ENCODE measurements around the gene PPP1R12C.
"Not testable (repeated sequence)": the region's sequence is repeated elsewhere in the genome, so short reads cannot be mapped to it uniquely, and the experiment has no call there.

PPP1R12C gene

GRCh38 chr19:55068950-55069864 is 48.2 kb downstream of the PPP1R12C start:
- Mint-ChIP-seq H3K27ac (peak overlapping the region; percentile 55), H3K9me3 (no peaks in the 10 kb centered on the region), H3K27me3 (ENCODE audit: low read depth) (peaks cover 58% of the 10 kb centered on the region), H3K4me3 (peak overlapping the region; percentile 65), H3K4me1 (ENCODE audit: low read depth) (peaks cover 9% of the 10 kb centered on the region), H3K36me3 (ENCODE audit: low read depth) (no peaks in the 10 kb centered on the region)

GRCh38 chr19:55067869-55068268 is 49.6 kb downstream of the PPP1R12C start:
- no peaks in the 10 kb centered on the region for H3K36me3 Mint-ChIP-seq (ENCODE audit: low read depth)
- no peaks in the 10 kb centered on the region for H3K9me3 Mint-ChIP-seq
- H3K27ac Mint-ChIP-seq, result no peak overlapping the region
- peaks cover 63% of the 10 kb centered on the region for H3K27me3 Mint-ChIP-seq (ENCODE audit: low read depth)
- peaks cover 12% of the 10 kb centered on the region for H3K4me1 Mint-ChIP-seq (ENCODE audit: low read depth)
- H3K4me3 Mint-ChIP-seq, result no peak overlapping the region

- peaks cover 15% of the 10 kb centered on the region for H3K4me1 Mint-ChIP-seq (ENCODE audit: low read depth)
- no peaks in the 10 kb centered on the region for H3K36me3 Mint-ChIP-seq (ENCODE audit: low read depth)
- H3K4me3 Mint-ChIP-seq, result no peak overlapping the region
- no peak overlapping the region for H3K27ac Mint-ChIP-seq
- H3K9me3 Mint-ChIP-seq, result no peaks in the 10 kb centered on the region
- peaks cover 55% of the 10 kb centered on the region for H3K27me3 Mint-ChIP-seq (ENCODE audit: low read depth)
These were observed 51.2 kb downstream of the PPP1R12C start for GRCh38 chr19:55066107-55066709.

GRCh38 chr19:55065516-55065915 is 51.9 kb downstream of the PPP1R12C start:
- not testable (repeated sequence) for H3K27ac Mint-ChIP-seq; H3K9me3 Mint-ChIP-seq; H3K4me3 Mint-ChIP-seq; H3K36me3 Mint-ChIP-seq (ENCODE audit: low read depth)
- H3K4me1 Mint-ChIP-seq (ENCODE audit: low read depth), result peaks cover 15% of the 10 kb centered on the region
- H3K27me3 Mint-ChIP-seq (ENCODE audit: low read depth), result peaks cover 53% of the 10 kb centered on the region

GRCh38 chr19:55063492-55063843 is 54.0 kb downstream of the PPP1R12C start:
- no peaks in the 10 kb centered on the region for H3K9me3 Mint-ChIP-seq
- H3K36me3 Mint-ChIP-seq (ENCODE audit: low read depth), result peaks cover 7% of the 10 kb centered on the region
- H3K4me1 Mint-ChIP-seq (ENCODE audit: low read depth), result peaks cover 10% of the 10 kb centered on the region
- no peak overlapping the region for H3K4me3 Mint-ChIP-seq
- peaks cover 35% of the 10 kb centered on the region for H3K27me3 Mint-ChIP-seq (ENCODE audit: low read depth)
- peak overlapping the region; percentile 67 for H3K27ac Mint-ChIP-seq

GRCh38 chr19:55062735-55063491 is 54.5 kb downstream of the PPP1R12C start, which contains the start of gene RDH13:
Gene RDH13, minus strand, starts transcription at chr19:55063148. Its CDS starts 116 bp downstream, at chr19:55063032.
- peaks cover 30% of the 10 kb centered on the region for H3K27me3 Mint-ChIP-seq (ENCODE audit: low read depth)
- peak within 1 kb of the TSS; percentile 86 for H3K4me3 Mint-ChIP-seq
- peaks cover 10% of the 10 kb centered on the region for H3K36me3 Mint-ChIP-seq (ENCODE audit: low read depth)
- peak within 1 kb of the TSS; percentile 72 for H3K27ac Mint-ChIP-seq
- H3K9me3 Mint-ChIP-seq, result no peaks in the 10 kb centered on the region
- H3K4me1 Mint-ChIP-seq (ENCODE audit: low read depth), result peaks cover 10% of the 10 kb centered on the region

GRCh38 chr19:55060287-55060686 is 57.1 kb downstream of the PPP1R12C start:
- H3K4me1 Mint-ChIP-seq (ENCODE audit: low read depth); H3K27ac Mint-ChIP-seq; H3K9me3 Mint-ChIP-seq; H3K4me3 Mint-ChIP-seq: not testable (repeated sequence)
- Mint-ChIP-seq H3K27me3 (ENCODE audit: low read depth) (peaks cover 10% of the 10 kb centered on the region), H3K36me3 (ENCODE audit: low read depth) (peaks cover 20% of the 10 kb centered on the region)

GRCh38 chr19:55058781-55059610 is 58.4 kb downstream of the PPP1R12C start:
- H3K9me3 Mint-ChIP-seq, result no peaks in the 10 kb centered on the region
- H3K27ac Mint-ChIP-seq, result no peak overlapping the region
- H3K4me1 Mint-ChIP-seq (ENCODE audit: low read depth), result peaks cover 10% of the 10 kb centered on the region
- peaks cover 6% of the 10 kb centered on the region for H3K27me3 Mint-ChIP-seq (ENCODE audit: low read depth)
- no peak overlapping the region for H3K4me3 Mint-ChIP-seq
- H3K36me3 Mint-ChIP-seq (ENCODE audit: low read depth), result peaks cover 26% of the 10 kb centered on the region

GRCh38 chr19:55056827-55057226 is 60.6 kb downstream of the PPP1R12C start:
- Mint-ChIP-seq H3K4me1 (ENCODE audit: low read depth) (peaks cover 4% of the 10 kb centered on the region), H3K4me3 (no peak overlapping the region), H3K27me3 (ENCODE audit: low read depth) (no peaks in the 10 kb centered on the region), H3K36me3 (ENCODE audit: low read depth) (peaks cover 31% of the 10 kb centered on the region), H3K27ac (no peak overlapping the region), H3K9me3 (no peaks in the 10 kb centered on the region)

- no peaks in the 10 kb centered on the region for H3K9me3 Mint-ChIP-seq
- H3K4me3 Mint-ChIP-seq, result no peak overlapping the region
- no peaks in the 10 kb centered on the region for H3K27me3 Mint-ChIP-seq (ENCODE audit: low read depth)
- H3K27ac Mint-ChIP-seq, result no peak overlapping the region
- H3K36me3 Mint-ChIP-seq (ENCODE audit: low read depth), result peaks cover 31% of the 10 kb centered on the region
- peaks cover 1% of the 10 kb centered on the region for H3K4me1 Mint-ChIP-seq (ENCODE audit: low read depth)
These were observed 63.7 kb downstream of the PPP1R12C start for GRCh38 chr19:55053735-55054134.

- Mint-ChIP-seq H3K27me3 (ENCODE audit: low read depth) (no peaks in the 10 kb centered on the region), H3K4me1 (ENCODE audit: low read depth) (peaks cover 1% of the 10 kb centered on the region), H3K36me3 (ENCODE audit: low read depth) (peaks cover 20% of the 10 kb centered on the region), H3K4me3 (no peak overlapping the region), H3K27ac (no peak overlapping the region), H3K9me3 (no peaks in the 10 kb centered on the region)
These were observed 66.5 kb downstream of the PPP1R12C start for GRCh38 chr19:55050749-55051532.

GRCh38 chr19:55048446-55048845 is 69.0 kb downstream of the PPP1R12C start:
- Mint-ChIP-seq H3K4me1 (ENCODE audit: low read depth) (peaks cover 3% of the 10 kb centered on the region), H3K27ac (no peak overlapping the region), H3K4me3 (no peak overlapping the region), H3K36me3 (ENCODE audit: low read depth) (peaks cover 22% of the 10 kb centered on the region), H3K9me3 (no peaks in the 10 kb centered on the region), H3K27me3 (ENCODE audit: low read depth) (no peaks in the 10 kb centered on the region)

- Mint-ChIP-seq H3K27me3 (ENCODE audit: low read depth) (no peaks in the 10 kb centered on the region), H3K27ac (no peak overlapping the region), H3K4me3 (no peak overlapping the region), H3K36me3 (ENCODE audit: low read depth) (peaks cover 20% of the 10 kb centered on the region), H3K9me3 (no peaks in the 10 kb centered on the region), H3K4me1 (ENCODE audit: low read depth) (peaks cover 3% of the 10 kb centered on the region)
These were observed 69.5 kb downstream of the PPP1R12C start for GRCh38 chr19:55047951-55048350.
